Measurements from ENCODE around the gene CXCL5.

- no peak for TF ChIP-seq CHD2 (IDR thresholded peaks at IDR 0.05; ENCODE audit: low read length, partially characterized antibody)
- TF ChIP-seq CTCF (IDR thresholded peaks at IDR 0.05): no peak
- TF ChIP-seq NRF1 (IDR thresholded peaks at IDR 0.05; ENCODE audit: low read depth, low read length): no peak
- no peak for TF ChIP-seq GABPA (IDR thresholded peaks at IDR 0.05; ENCODE audit: low read depth)
Observed at GRCh38 chr4:74018771-74019170, 20.3 kb upstream of the CXCL5 start.

Data from SK-N-SH (cell line).